Omental fat pad (tissue), 4 donors: ENCODE results near the gene TFCP2. TPM values are rescaled to one million over a fixed set of nuclear protein-coding genes. Genes with fewer than 3 reads are reported as not detected.

Experiments used
- ATAC-seq: fragments of 150-250 bp; one replicate; pipeline ENCODE4 v1.9.1; 2016; ENCODE audit warnings: mild to moderate bottlenecking, moderate library complexity; ENCODE audit not compliant: low FRiP score
- DNase-seq: peaks from one replicate; pipeline ENCODE4 v3.0.0-alpha.2; 2019; ENCODE audit warnings: low spot score
- CTCF ChIP-seq, 3 donors: fragments of 450-650 bp; IDR thresholded peaks; one replicate each; pipeline ENCODE4 v1.5.1; 2016 to 2017; ENCODE audit warnings: antibody characterized with exemption in 3 of 3, mild to moderate bottlenecking in 3 of 3, moderate library complexity in 2 of 3
- total RNA-seq, 4 donors: library from RNA; depleted of rRNA; stranded (reverse); fragments of >200 nt; gene quantifications; one replicate each; pipeline ENCODE4 v1.1.0, GENCODE V29; 2016

Gene TFCP2
- total RNA-seq, 4 donors from 2014 or later, result 10.1 to 14.3 (median 12.2) TPM

GRCh38 chr12:51189790-51190355 lies 16.9 kb upstream of the TFCP2 start:
- no peak for DNase-seq
- no peak for ATAC-seq
- no peak for TF ChIP-seq CTCF (IDR thresholded peaks at IDR 0.05)

GRCh38 chr12:51188359-51189051 lies 15.6 kb upstream of the TFCP2 start:
- no peak for TF ChIP-seq CTCF (IDR thresholded peaks at IDR 0.05)
- DNase-seq (no peak), ATAC-seq (no peak)

- no peak for DNase-seq
- TF ChIP-seq CTCF (IDR thresholded peaks at IDR 0.05), result no peak
- ATAC-seq, result no peak
These were observed 14.5 kb upstream of the TFCP2 start for GRCh38 chr12:51187370-51187987.

- TF ChIP-seq CTCF (IDR thresholded peaks at IDR 0.05), result no peak
- DNase-seq, result no peak
- no peak for ATAC-seq
These were observed 13.6 kb upstream of the TFCP2 start for GRCh38 chr12:51186465-51187085.

- no peak for TF ChIP-seq CTCF (IDR thresholded peaks at IDR 0.05)
- DNase-seq (no peak), ATAC-seq (no peak)
These were observed 12.3 kb upstream of the TFCP2 start for GRCh38 chr12:51185171-51185717.

- no peak for TF ChIP-seq CTCF (IDR thresholded peaks at IDR 0.05)
- no peak for DNase-seq
- ATAC-seq, result no peak
These were observed 10.9 kb upstream of the TFCP2 start for GRCh38 chr12:51183816-51184215.
